ENCODE results near the gene TLE3. TPM values are rescaled to one million over a fixed set of nuclear protein-coding genes. Genes with fewer than 3 reads are reported as not detected.
"Not testable (repeated sequence)": the region's sequence is repeated elsewhere in the genome, so short reads cannot be mapped to it uniquely, and the experiment has no call there.

The TLE3 gene
- total RNA-seq, 6 experiments from 2014 or later, result 6.0 to 17.6 (median 13.8) TPM

DNA sequence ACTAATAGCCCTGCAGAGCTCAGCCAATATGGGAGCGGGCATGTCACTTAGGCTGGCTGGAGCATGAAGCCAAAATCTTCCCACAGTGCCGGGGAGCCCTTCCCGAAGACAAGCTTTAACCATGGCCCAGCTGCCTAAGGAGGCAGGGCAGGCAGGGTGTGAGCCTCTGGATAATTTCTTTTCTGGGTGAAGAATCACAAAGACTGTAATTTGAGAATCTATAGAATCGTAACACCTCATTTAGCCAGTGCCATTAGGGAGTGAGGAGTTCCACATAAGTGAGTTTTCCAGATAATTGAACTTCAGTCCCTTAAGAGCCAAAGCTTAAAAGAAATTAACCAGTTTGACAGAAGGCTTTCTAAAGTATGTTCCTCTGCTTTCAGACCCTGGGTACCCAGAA lies 40.2 kb upstream of the TLE3 start:
- TF ChIP-seq, protein P1, sequence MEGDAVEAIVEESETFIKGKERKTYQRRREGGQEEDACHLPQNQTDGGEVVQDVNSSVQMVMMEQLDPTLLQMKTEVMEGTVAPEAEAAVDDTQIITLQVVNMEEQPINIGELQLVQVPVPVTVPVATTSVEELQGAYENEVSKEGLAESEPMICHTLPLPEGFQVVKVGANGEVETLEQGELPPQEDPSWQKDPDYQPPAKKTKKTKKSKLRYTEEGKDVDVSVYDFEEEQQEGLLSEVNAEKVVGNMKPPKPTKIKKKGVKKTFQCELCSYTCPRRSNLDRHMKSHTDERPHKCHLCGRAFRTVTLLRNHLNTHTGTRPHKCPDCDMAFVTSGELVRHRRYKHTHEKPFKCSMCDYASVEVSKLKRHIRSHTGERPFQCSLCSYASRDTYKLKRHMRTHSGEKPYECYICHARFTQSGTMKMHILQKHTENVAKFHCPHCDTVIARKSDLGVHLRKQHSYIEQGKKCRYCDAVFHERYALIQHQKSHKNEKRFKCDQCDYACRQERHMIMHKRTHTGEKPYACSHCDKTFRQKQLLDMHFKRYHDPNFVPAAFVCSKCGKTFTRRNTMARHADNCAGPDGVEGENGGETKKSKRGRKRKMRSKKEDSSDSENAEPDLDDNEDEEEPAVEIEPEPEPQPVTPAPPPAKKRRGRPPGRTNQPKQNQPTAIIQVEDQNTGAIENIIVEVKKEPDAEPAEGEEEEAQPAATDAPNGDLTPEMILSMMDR (IDR thresholded peaks at IDR 0.05), result no peak
- H3K27me3 Mint-ChIP-seq (ENCODE audit: insufficient read depth), result peaks cover 61% of the 10 kb centered on the region
- no peaks in the 10 kb centered on the region for H3K9me3 Mint-ChIP-seq

DNA sequence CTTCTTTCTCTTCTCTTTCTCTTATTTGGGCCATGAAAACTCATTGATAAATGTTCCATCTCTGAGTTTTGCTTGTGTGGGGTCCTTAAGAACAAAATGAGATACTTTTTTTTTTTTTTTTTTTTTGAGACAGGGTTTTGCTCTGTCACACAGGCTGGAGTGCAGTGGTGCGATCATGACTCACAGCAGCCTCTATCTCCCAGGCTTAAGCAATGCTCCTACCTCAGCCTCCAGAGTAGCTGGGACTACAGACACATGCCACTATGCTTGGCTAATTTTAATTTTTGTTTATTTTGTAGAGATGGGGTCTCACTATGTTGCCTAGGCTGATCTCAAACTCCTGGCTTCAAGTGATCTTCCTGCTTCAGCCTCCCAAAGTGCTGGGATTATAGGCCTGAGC lies 39.3 kb upstream of the TLE3 start:
- H3K4me3 Mint-ChIP-seq; DNase-seq; H3K4me1 Mint-ChIP-seq (ENCODE audit: low read depth); H3K27ac Mint-ChIP-seq; H3K36me3 Mint-ChIP-seq (ENCODE audit: low read depth); H3K9me3 Mint-ChIP-seq: not testable (repeated sequence)
- peaks cover 64% of the 10 kb centered on the region for H3K27me3 Mint-ChIP-seq (ENCODE audit: insufficient read depth)

More for the DNA sequence above, 40.2 kb upstream of the TLE3 start:
- Mint-ChIP-seq H3K4me3 (no peak overlapping the region), H3K36me3 (ENCODE audit: low read depth) (no peaks in the 10 kb centered on the region), H3K4me1 (ENCODE audit: low read depth) (no peaks in the 10 kb centered on the region), H3K27ac (no peak overlapping the region)
- no peak for DNase-seq

DNA sequence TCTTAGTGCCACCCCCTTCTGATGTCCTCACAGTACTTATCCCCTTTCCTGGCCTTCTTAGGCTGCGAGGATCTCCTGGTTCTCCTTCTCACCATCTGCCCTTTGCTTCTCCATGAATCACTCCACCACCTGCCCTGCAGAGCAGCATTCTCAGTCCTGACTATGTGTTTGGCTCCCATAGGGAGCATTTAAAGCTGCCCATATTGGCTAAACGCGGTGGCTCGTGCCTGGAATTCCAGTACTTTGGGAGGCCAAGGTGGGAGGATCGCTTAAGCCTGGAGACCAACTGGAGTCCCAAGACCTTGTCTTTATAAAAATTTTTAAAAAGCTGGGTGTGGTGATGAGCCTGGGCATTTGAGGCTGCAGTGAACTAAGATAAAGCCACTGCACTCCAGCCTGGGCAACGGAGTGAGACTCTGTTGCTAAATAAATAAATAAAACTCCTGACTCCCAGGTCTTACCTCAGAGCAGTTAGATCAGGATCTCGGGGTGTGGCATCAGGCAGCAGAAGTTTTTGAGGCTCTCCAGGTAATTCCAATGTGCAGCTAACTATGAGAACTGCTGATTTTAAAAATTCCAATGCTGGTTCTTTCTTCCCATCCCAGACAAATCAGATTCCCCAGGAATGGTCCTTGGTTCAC lies 36.2 kb upstream of the TLE3 start:
- H3K4me1 Mint-ChIP-seq (ENCODE audit: low read depth), result no peaks in the 10 kb centered on the region
- H3K36me3 Mint-ChIP-seq (ENCODE audit: low read depth), result no peaks in the 10 kb centered on the region
- no peaks in the 10 kb centered on the region for H3K9me3 Mint-ChIP-seq
- no peak overlapping the region for H3K27ac Mint-ChIP-seq
- no peak for DNase-seq
- H3K27me3 Mint-ChIP-seq (ENCODE audit: insufficient read depth), result peaks cover 54% of the 10 kb centered on the region
- TF ChIP-seq, protein P1 (IDR thresholded peaks at IDR 0.05), result no peak
- H3K4me3 Mint-ChIP-seq, result no peak overlapping the region

DNA sequence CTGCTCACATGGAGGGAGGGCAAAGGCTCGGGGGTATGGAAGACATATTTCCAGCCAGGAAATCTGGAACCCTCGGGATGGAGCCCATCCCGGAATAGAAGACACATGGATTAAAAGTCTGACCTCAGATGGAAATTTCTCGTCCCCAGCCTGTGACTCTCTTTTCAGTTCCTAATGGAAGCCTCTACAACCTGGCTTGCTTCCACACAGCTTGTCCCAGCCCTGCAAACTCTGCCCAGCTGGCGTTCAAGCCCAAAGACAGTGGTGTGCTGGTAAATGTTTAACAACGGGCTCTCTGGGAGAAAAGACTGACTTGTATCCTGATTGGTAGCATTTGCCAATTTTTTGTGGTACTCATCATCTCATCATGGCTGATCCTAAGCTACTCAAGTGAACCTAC lies 35.6 kb upstream of the TLE3 start:
- Mint-ChIP-seq H3K9me3 (no peaks in the 10 kb centered on the region), H3K4me3 (no peak overlapping the region), H3K27me3 (ENCODE audit: insufficient read depth) (peaks cover 54% of the 10 kb centered on the region), H3K4me1 (ENCODE audit: low read depth) (no peaks in the 10 kb centered on the region), H3K27ac (no peak overlapping the region), H3K36me3 (ENCODE audit: low read depth) (no peaks in the 10 kb centered on the region)
- TF ChIP-seq, protein P1 (IDR thresholded peaks at IDR 0.05), result no peak
- no peak for DNase-seq

DNA sequence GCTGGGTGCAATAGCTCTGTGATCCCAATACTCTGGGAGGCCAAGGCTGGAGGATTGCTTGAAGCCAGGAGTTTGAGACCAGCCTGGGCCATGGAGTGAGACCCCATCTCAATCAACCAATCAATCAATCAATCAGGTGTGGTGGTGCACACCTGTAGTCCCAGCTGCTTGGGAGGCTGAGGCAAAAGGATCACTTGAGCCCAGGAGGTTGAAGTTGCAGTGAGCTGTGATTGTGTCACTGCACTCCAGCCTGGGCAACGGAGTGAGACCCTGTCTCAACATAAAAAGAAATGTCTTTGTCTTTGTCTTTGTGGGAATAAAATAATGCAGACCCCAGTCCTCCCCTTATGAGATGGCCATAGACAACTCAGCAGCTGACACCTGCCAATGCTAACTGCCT lies 34.9 kb upstream of the TLE3 start:
- peaks cover 57% of the 10 kb centered on the region for H3K27me3 Mint-ChIP-seq (ENCODE audit: insufficient read depth)
- no peak overlapping the region for H3K27ac Mint-ChIP-seq
- no peaks in the 10 kb centered on the region for H3K36me3 Mint-ChIP-seq (ENCODE audit: low read depth)
- no peak for DNase-seq
- H3K4me1 Mint-ChIP-seq (ENCODE audit: low read depth), result no peaks in the 10 kb centered on the region
- no peak overlapping the region for H3K4me3 Mint-ChIP-seq
- H3K9me3 Mint-ChIP-seq, result no peaks in the 10 kb centered on the region
- TF ChIP-seq, protein P1 (IDR thresholded peaks at IDR 0.05), result no peak

DNA sequence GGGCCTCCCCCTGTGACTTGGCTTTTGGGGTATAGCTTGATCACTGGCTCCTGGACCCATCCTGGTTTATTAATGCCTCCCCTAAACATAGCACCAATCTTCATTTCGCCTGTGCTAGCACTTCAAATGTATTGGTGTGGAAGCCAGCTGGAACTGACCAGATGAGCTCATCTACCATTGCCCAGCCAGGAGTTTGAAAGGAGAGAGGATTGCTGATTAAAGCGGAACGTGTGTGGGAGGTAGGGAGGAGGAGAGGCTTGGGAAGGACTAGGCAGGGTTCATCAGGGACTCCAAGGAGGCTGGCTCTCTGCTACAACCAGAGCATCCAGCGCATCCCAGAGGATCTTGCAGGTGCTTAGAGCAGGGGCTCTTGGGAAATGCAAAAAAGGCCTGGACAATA lies 34.4 kb upstream of the TLE3 start:
- Mint-ChIP-seq H3K27me3 (ENCODE audit: insufficient read depth) (peaks cover 57% of the 10 kb centered on the region), H3K27ac (no peak overlapping the region), H3K36me3 (ENCODE audit: low read depth) (no peaks in the 10 kb centered on the region), H3K9me3 (no peaks in the 10 kb centered on the region), H3K4me1 (ENCODE audit: low read depth) (no peaks in the 10 kb centered on the region), H3K4me3 (no peak overlapping the region)
- no peak for DNase-seq
- TF ChIP-seq, protein P1 (IDR thresholded peaks at IDR 0.05), result no peak

Measured in HFFc6 (cell line).